GM12874 (cell line): Measurements from ENCODE around the gene FRS3.

ENCODE experiments used
- TF ChIP-seq, protein P1 (sequence below): IDR thresholded peaks from 2 replicates; pipeline ENCODE4 v1.5.1; 2011; ENCODE audit warnings: low read depth, mild to moderate bottlenecking, control low read depth, low read length, moderate library complexity; ENCODE audit not compliant: insufficient read depth

The FRS3 gene

DNA sequence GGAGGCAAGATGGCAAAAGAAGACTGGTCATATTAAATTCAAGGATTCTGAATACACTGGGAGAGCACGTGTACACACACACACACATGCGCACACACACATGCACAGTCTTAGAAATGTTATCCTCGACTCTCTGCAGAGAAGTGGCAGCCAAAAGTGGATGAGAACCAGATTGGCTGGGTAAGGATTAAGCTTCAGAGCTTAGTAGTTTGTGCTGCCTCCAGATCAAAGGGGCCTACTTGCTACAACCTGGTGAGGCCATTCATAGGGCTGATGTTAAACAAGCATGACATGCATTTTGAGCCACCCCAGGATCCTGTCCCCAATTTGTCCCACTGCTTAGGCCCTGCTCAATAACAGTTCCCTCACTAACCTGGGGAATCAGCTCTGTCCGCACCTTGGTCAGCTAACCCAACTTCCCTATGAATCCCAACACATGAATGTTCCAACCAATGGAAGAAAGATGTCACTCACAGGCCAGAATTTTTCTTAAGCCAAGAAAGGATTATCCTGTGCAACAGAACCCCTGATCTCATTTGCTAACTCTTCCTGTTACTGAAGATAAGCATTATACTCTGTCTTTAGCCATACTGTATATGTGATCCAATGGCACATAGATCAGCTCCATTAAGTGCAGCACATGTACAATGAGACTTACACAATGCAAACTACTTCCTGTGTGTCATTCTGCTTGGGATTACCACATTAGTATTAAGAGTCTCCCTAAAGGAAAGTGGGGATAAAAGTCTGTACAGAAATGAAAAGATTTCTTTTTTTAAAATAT, 38.8 kb upstream of the FRS3 start:
- TF ChIP-seq, protein P1, sequence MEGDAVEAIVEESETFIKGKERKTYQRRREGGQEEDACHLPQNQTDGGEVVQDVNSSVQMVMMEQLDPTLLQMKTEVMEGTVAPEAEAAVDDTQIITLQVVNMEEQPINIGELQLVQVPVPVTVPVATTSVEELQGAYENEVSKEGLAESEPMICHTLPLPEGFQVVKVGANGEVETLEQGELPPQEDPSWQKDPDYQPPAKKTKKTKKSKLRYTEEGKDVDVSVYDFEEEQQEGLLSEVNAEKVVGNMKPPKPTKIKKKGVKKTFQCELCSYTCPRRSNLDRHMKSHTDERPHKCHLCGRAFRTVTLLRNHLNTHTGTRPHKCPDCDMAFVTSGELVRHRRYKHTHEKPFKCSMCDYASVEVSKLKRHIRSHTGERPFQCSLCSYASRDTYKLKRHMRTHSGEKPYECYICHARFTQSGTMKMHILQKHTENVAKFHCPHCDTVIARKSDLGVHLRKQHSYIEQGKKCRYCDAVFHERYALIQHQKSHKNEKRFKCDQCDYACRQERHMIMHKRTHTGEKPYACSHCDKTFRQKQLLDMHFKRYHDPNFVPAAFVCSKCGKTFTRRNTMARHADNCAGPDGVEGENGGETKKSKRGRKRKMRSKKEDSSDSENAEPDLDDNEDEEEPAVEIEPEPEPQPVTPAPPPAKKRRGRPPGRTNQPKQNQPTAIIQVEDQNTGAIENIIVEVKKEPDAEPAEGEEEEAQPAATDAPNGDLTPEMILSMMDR = no peak

DNA sequence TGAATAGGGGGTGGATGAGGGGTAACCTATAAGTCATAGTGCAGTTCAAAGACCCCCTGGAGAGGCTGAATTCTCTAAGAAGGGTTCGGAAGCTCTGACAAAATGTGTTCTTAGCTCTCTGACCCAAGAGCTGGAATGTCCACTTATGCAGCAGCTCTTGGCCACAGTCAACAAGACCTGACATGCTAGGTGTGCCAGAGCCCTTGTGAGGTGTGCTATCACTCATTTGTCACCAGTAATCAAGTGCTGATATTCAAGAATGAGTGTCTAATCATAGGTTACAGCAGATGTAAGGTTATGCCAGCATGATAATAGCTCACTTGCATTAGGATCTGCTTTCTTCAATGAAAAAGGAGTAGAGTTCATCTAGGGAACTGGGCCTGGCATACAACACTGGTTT, 35.9 kb upstream of the FRS3 start:
- TF ChIP-seq, protein P1 = no peak

DNA sequence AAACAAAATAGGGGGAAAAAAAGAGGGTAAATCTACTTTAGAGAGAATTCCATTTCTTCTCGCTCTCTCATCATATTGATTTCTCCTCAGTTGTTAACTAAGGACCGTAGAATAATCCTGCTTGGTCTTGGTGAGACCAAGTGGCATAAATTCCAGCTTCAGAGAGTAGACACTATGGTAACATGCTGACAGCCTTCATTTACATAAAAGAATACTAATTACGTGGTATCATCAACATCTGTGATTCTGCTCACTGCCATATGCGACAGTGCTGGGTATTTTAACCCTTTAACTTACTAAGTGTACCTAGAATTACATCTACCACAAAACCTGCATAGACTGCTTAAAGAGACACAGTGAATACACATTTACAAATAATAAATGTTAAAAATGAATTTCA, 34.9 kb upstream of the FRS3 start:
- TF ChIP-seq, protein P1 = no peak

DNA sequence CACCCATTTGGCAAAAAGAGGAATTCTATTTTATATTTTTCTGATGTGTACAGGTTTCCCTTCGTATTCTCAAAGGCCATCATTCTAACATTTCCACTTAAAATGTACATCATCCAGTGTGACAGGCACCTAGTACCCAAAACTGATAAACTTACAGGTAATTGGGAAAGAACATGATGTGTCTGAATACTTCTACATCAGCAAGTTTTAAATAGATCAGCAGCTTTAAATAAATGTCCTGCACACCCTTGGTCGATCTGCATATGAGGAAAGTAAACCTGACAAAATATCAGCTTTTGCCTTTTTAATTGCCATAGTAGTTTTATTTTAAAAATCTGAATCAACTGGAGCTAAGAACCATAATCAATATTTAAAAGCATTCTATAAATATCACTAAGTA, 34.3 kb upstream of the FRS3 start:
- TF ChIP-seq, protein P1 = no peak

DNA sequence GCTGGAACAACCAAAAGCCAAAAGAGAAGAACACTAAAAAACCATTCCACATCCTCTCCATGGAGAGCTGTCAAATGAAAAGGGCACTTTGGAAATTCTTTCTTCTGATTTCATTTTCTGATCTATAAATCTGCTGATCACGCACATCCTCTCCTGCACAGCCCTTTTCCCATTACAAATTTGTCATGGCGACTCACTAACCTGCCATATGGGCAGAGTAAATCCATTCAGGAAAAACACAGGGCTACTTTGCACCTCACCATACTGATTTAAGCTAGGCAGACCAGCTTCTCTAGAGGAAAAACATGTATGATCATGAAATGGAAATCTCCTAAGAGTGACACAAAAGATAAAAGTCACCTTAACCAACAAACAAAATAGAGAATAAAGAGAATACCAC, 33.8 kb upstream of the FRS3 start:
- TF ChIP-seq, protein P1 = no peak

DNA sequence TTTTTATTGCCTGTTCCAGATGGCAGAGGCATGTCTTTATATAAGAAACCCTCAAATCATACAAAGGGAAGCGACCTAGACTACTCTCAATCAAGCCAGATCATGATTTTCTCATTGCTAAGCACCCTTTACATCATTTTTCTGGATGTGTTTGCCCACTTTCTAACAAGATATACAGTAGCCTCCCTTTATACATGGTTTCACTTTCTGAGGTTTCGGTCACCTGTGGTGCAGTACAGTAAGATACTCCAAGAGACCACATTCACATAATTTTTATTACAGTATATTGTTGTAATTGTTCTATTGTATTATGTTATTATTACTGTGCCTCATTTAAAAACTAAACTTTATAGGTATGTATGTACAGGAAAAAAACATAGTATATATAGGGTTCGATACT, 31.4 kb upstream of the FRS3 start:
- TF ChIP-seq, protein P1 = no peak

DNA sequence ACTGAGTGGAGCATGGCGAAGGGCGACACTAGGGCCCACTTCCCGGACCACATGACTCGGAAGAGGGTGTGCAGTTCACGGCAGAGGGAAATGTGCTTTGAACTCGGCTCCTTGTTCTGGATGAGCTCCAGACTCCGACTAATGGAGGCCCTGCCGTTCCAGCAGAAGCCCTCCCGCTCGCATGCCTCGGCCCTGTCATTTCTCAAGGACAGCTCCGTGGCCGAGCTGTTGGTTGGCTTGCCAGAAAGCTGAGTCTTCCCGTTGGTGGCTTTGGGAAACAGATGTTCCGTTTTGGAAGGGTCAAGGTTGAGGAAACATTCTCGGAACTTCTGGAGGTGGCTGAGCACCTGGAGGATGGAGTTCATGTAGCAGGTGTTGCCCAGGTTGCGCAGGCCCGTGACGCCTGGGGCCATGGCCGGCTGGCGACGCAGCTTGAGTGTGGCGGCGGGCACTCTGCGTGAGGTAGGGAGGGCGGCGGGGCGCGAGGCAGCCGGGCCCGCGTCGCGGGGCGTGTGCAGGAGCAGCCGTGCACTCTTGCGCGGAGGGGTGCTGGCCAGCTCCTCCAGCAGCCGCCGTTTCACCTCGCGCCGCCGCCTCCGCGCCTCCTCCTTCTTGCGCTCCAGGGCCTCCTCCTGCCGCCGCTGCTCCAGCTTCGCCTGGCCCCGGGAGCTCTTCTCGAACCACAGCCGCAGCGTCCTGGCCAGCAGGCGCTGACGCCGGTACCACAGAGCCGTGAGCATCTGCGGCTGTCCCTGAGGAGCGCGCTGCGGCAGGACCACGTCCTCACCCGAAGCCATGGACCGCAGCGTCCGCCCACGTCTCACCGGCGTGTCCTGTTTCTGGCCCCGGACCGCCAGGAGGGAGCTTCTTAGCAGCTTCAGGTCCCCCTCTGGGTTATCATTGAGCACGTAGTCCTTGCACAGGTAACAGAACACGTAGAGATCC, 26.4 kb upstream of the FRS3 start:
- TF ChIP-seq, protein P1 = no peak
